ENCODE measurements around the gene COA5. TPM values are rescaled to one million over a fixed set of nuclear protein-coding genes. Genes with fewer than 3 reads are reported as not detected.
"Not testable (repeated sequence)": the region's sequence is repeated elsewhere in the genome, so short reads cannot be mapped to it uniquely, and the experiment has no call there.

The COA5 gene
- total RNA-seq, 2 experiments from 2014 or later = 26.3 TPM

- H3K36me3 Mint-ChIP-seq (ENCODE audit: low read depth) = peaks cover 35% of the 10 kb centered on the region
- no peak overlapping the region for H3K4me3 Mint-ChIP-seq
- no peaks in the 10 kb centered on the region for H3K27me3 Mint-ChIP-seq
- H3K4me1 Mint-ChIP-seq = peaks cover 27% of the 10 kb centered on the region
- no peaks in the 10 kb centered on the region for H3K9me3 Mint-ChIP-seq
- POLR2A ChIA-PET = no interaction called here
- CTCF ChIA-PET = interaction anchor here (1.0 to 2.0 kb wide), 4 partner anchors 10 to 236 kb away, joined by 3 to 5 read pairs (median 3); no protein-coding TSS in a partner anchor
- DNase-seq = peak; percentile 34
- H3K27ac Mint-ChIP-seq = no peak overlapping the region
Observed at GRCh38 chr2:98601532-98602132, 6.7 kb downstream of the COA5 start.

DNA sequence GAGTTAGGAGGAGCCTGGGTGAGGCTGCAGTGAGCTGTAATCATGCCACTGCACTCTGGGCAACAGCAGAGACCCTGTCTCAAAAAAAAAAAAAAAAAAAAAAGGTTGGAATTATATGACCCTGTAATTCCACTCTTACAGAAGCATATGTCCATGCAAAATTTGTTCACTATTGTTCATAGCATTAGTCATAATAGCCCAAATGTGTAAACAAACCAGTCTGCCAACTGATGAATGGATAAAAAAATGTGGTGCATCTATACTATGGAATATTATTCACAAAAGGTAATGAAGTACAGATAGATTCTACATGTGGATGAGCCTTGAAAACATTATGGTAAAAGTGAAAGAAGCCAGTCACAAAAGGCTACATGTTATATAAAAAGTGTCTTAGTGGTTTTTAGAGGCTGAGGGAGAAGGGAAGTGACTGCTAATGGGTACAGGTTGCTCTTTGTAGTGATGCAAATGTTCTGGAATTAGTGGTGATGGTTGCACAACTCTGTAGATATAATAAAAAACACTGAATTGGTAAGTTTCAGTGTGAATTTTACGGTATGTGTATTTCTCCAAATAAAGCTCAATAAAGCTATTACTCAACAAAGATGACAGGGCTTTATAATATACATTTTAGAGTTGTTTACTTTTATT lies 9.4 kb downstream of the COA5 start:
- Mint-ChIP-seq H3K36me3 (ENCODE audit: low read depth) (peaks cover 53% of the 10 kb centered on the region), H3K9me3 (peaks cover 2% of the 10 kb centered on the region), H3K27ac (no peak overlapping the region), H3K4me1 (peaks cover 8% of the 10 kb centered on the region), H3K4me3 (no peak overlapping the region), H3K27me3 (no peaks in the 10 kb centered on the region)
- ChIA-PET CTCF (interaction anchor here (1.2 kb wide), 1 partner anchor 32 kb away, joined by 3 read pairs; no protein-coding TSS in a partner anchor), POLR2A (no interaction called here)
- DNase-seq = no peak

- H3K4me3 Mint-ChIP-seq, POLR2A ChIA-PET, DNase-seq, H3K9me3 Mint-ChIP-seq, H3K4me1 Mint-ChIP-seq, H3K27me3 Mint-ChIP-seq, CTCF ChIA-PET, H3K27ac Mint-ChIP-seq: not testable (repeated sequence)
- H3K36me3 Mint-ChIP-seq (ENCODE audit: low read depth) = peaks cover 69% of the 10 kb centered on the region
Observed at GRCh38 chr2:98594665-98595064, 13.6 kb downstream of the COA5 start.

- Mint-ChIP-seq H3K4me3 (no peak overlapping the region), H3K36me3 (ENCODE audit: low read depth) (peaks cover 70% of the 10 kb centered on the region), H3K4me1 (peaks cover 6% of the 10 kb centered on the region), H3K27me3 (no peaks in the 10 kb centered on the region), H3K9me3 (peaks cover 9% of the 10 kb centered on the region), H3K27ac (no peak overlapping the region)
- POLR2A ChIA-PET = interaction anchor here (1.2 kb wide), 1 partner anchor 9 kb away, joined by 5 read pairs; no protein-coding TSS in a partner anchor
- CTCF ChIA-PET = no interaction called here
- no peak for DNase-seq
Observed at GRCh38 chr2:98592565-98592964, 15.7 kb downstream of the COA5 start.

DNA sequence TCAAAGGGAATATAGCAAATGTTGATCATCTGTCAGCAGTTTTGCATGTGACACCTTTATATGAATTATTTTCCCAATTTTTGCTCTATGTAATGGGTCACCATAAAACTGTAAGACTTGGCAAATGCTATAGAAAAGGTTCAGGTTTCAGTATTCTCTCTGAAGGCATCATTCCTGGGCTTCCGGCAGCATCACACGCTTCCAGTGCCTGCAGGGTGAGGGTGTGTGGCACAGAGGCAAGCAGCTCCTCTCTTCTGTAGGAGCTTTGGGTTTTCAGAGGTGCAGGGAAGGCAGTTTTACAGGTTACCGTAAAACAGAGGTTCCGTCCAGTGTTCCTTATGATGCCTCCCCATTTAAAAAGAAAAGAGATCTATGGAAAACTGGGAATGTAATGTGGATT lies 18.8 kb downstream of the COA5 start:
- CTCF ChIA-PET = interaction anchor here (0.6 kb wide), 1 partner anchor 214 kb away, joined by 5 read pairs; no protein-coding TSS in a partner anchor
- Mint-ChIP-seq H3K27ac (no peak overlapping the region), H3K4me3 (no peak overlapping the region), H3K36me3 (ENCODE audit: low read depth) (peaks cover 78% of the 10 kb centered on the region), H3K9me3 (peaks cover 9% of the 10 kb centered on the region), H3K4me1 (peaks cover 4% of the 10 kb centered on the region), H3K27me3 (no peaks in the 10 kb centered on the region)
- no peak for DNase-seq
- POLR2A ChIA-PET = interaction anchor here (1.3 kb wide), 1 partner anchor 33 kb away, joined by 3 read pairs; no protein-coding TSS in a partner anchor

DNA sequence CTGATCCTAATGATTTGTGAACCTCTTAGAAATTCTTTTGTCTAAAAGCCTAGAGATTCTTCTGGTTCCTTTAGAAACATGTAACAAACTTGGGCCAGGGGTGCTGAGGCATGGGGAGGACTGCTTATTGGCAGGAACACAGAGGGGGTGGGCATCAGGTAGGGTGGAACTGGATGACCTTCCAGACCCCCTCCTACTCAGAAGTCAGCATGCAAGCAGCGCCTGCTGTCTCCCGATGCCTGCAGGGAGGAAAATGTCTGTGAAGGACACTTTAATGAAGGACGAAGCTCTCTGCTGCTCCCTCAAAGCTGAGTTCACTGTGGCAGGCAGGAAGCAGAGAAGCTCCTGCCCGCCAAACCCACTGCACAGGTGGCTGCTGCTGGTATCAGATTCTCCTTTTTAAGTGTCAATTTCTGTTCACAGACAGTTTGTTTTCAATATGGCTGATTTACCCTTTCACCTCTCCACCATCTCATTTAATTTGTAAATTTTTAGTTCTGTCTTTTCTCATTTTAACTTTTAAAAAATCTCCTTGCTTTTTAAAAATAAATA lies 19.4 kb downstream of the COA5 start:
- POLR2A ChIA-PET = interaction anchor here (1.3 kb wide), 1 partner anchor 32 kb away, joined by 3 read pairs; no protein-coding TSS in a partner anchor
- Mint-ChIP-seq H3K27ac (no peak overlapping the region), H3K9me3 (peaks cover 8% of the 10 kb centered on the region), H3K36me3 (ENCODE audit: low read depth) (peaks cover 72% of the 10 kb centered on the region), H3K4me1 (peaks cover 2% of the 10 kb centered on the region), H3K4me3 (no peak overlapping the region), H3K27me3 (no peaks in the 10 kb centered on the region)
- DNase-seq = no peak
- CTCF ChIA-PET = no interaction called here

DNA sequence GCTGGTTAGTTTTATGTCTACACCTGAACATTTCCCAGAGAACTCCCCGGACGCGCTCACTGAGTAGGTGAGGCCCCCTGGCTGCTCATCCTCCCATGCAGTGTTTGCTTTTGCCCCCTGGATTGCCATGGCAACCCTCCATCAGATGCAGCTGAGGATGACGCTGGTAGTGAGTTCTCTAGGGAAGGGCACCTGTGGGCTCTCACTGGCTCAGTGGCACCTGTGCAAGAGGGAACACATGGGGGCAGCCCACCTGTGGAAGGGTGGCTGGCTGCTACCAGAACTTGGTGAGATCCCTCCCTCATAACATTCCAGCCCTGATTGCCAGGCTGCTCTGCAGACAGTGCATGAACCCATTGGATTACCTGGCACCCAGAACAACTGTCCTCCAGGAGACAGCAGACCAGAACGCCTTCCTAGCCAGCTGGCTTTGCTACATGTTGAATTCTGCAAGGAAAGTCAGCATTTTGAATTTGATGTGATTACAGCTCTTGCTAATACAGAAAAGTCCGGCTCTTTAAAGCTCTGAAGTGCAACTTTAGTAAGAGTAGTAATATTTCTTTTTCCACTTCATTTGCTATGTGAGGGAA lies 21.7 kb downstream of the COA5 start:
- H3K9me3 Mint-ChIP-seq = no peaks in the 10 kb centered on the region
- peaks cover 1% of the 10 kb centered on the region for H3K4me1 Mint-ChIP-seq
- DNase-seq = peak; percentile 6
- H3K27ac Mint-ChIP-seq = no peak overlapping the region
- peaks cover 70% of the 10 kb centered on the region for H3K36me3 Mint-ChIP-seq (ENCODE audit: low read depth)
- H3K27me3 Mint-ChIP-seq = no peaks in the 10 kb centered on the region
- ChIA-PET POLR2A (no interaction called here), CTCF (no interaction called here)
- H3K4me3 Mint-ChIP-seq = no peak overlapping the region

GRCh38 chr2:98585386-98585785 lies 22.9 kb downstream of the COA5 start:
- POLR2A ChIA-PET = no interaction called here
- Mint-ChIP-seq H3K9me3 (no peaks in the 10 kb centered on the region), H3K36me3 (ENCODE audit: low read depth) (peaks cover 64% of the 10 kb centered on the region), H3K4me3 (no peak overlapping the region), H3K27me3 (no peaks in the 10 kb centered on the region), H3K4me1 (no peaks in the 10 kb centered on the region), H3K27ac (no peak overlapping the region)
- DNase-seq = peak; percentile 6
- CTCF ChIA-PET = no interaction called here

GRCh38 chr2:98583816-98584618 lies 24.3 kb downstream of the COA5 start:
- no peak overlapping the region for H3K4me3 Mint-ChIP-seq
- no peaks in the 10 kb centered on the region for H3K4me1 Mint-ChIP-seq
- ChIA-PET POLR2A (interaction anchor here (1.4 kb wide), 1 partner anchor 9 kb away, joined by 5 read pairs; no protein-coding TSS in a partner anchor), CTCF (no interaction called here)
- H3K36me3 Mint-ChIP-seq (ENCODE audit: low read depth) = peaks cover 65% of the 10 kb centered on the region
- H3K27me3 Mint-ChIP-seq = no peaks in the 10 kb centered on the region
- H3K27ac Mint-ChIP-seq = no peak overlapping the region
- no peaks in the 10 kb centered on the region for H3K9me3 Mint-ChIP-seq
- DNase-seq = no peak

GRCh38 chr2:98583276-98583675 lies 25.0 kb downstream of the COA5 start:
- no peak overlapping the region for H3K27ac Mint-ChIP-seq
- ChIA-PET CTCF (no interaction called here), POLR2A (interaction anchor here (1.4 kb wide), 1 partner anchor 10 kb away, joined by 5 read pairs; no protein-coding TSS in a partner anchor)
- peak; percentile 9 for DNase-seq
- H3K36me3 Mint-ChIP-seq (ENCODE audit: low read depth) = peaks cover 66% of the 10 kb centered on the region
- no peaks in the 10 kb centered on the region for H3K9me3 Mint-ChIP-seq
- no peaks in the 10 kb centered on the region for H3K27me3 Mint-ChIP-seq
- H3K4me3 Mint-ChIP-seq = no peak overlapping the region
- H3K4me1 Mint-ChIP-seq = no peaks in the 10 kb centered on the region

GRCh38 chr2:98582523-98582922 lies 25.8 kb downstream of the COA5 start:
- Mint-ChIP-seq H3K36me3 (ENCODE audit: low read depth) (peaks cover 67% of the 10 kb centered on the region), H3K27me3 (no peaks in the 10 kb centered on the region), H3K4me1 (no peaks in the 10 kb centered on the region), H3K4me3 (no peak overlapping the region), H3K9me3 (no peaks in the 10 kb centered on the region), H3K27ac (no peak overlapping the region)
- CTCF ChIA-PET = no interaction called here
- peak; percentile 1 for DNase-seq
- POLR2A ChIA-PET = no interaction called here

- Mint-ChIP-seq H3K9me3 (no peaks in the 10 kb centered on the region), H3K36me3 (ENCODE audit: low read depth) (peaks cover 69% of the 10 kb centered on the region), H3K27ac (no peak overlapping the region), H3K4me1 (no peaks in the 10 kb centered on the region), H3K4me3 (no peak overlapping the region), H3K27me3 (no peaks in the 10 kb centered on the region)
- CTCF ChIA-PET = interaction anchor here (0.6 kb wide), 1 partner anchor 256 kb away, joined by 3 read pairs; no protein-coding TSS in a partner anchor
- DNase-seq = peak; percentile 14
- POLR2A ChIA-PET = no interaction called here
Observed at GRCh38 chr2:98580656-98581284, 27.5 kb downstream of the COA5 start.
